Mesothelial cell of epicardium (in vitro differentiated cells): ENCODE measurements around the gene CEP350. TPM values are rescaled to one million over a fixed set of nuclear protein-coding genes. Genes with fewer than 3 reads are reported as not detected.

ENCODE experiments used
- DNase-seq, 2 experiments: peaks; one replicate each; pipeline ENCODE4 v3.0.0; 2021; ENCODE audit warnings: low spot score in 2 of 2; ENCODE audit not compliant: unreplicated experiment in 2 of 2
- H3K27ac Mint-ChIP-seq: 2 replicates; pipeline ENCODE4 v1.8.0; 2021; ENCODE audit warnings: mixed read lengths
- H3K27me3 Mint-ChIP-seq: 2 replicates; pipeline ENCODE4 v1.8.0; 2021; ENCODE audit warnings: low read depth, mixed read lengths
- H3K36me3 Mint-ChIP-seq: 2 replicates; pipeline ENCODE4 v1.8.0; 2021; ENCODE audit warnings: mixed read lengths
- H3K4me1 Mint-ChIP-seq: 2 replicates; pipeline ENCODE4 v1.8.0; 2021; ENCODE audit warnings: mixed read lengths
- H3K4me3 Mint-ChIP-seq: 2 replicates; pipeline ENCODE4 v1.8.0; 2021; ENCODE audit warnings: mild to moderate bottlenecking, moderate library complexity, mixed read lengths
- H3K9me3 Mint-ChIP-seq: 2 replicates; pipeline ENCODE4 v1.8.0; 2021; ENCODE audit warnings: mixed read lengths
- CTCF ChIP-seq: fragments of 200-600 bp; sonication (generic); IDR thresholded peaks from one replicate; pipeline ENCODE4 v1.5.0; 2021; ENCODE audit warnings: antibody characterized with exemption; ENCODE audit not compliant: unreplicated experiment
- total RNA-seq: library from RNA; stranded (reverse); gene quantifications from 3 replicates; pipeline ENCODE4 v1.2.1, GENCODE V29; 2021

CEP350 gene
- total RNA-seq, 1 donor from 2014 or later = 58.0 TPM

GRCh38 chr1:179925922-179926849, 28.4 kb upstream of the CEP350 start:
- H3K27me3 Mint-ChIP-seq = no peaks in the 10 kb centered on the region
- H3K9me3 Mint-ChIP-seq = no peaks in the 10 kb centered on the region
- H3K36me3 Mint-ChIP-seq = no peaks in the 10 kb centered on the region
- TF ChIP-seq CTCF = no peak
- DNase-seq = no peak
- no peak overlapping the region for H3K4me3 Mint-ChIP-seq
- H3K4me1 Mint-ChIP-seq = peaks cover 29% of the 10 kb centered on the region
- H3K27ac Mint-ChIP-seq = no peak overlapping the region

- Mint-ChIP-seq H3K9me3 (no peaks in the 10 kb centered on the region), H3K27me3 (no peaks in the 10 kb centered on the region), H3K27ac (no peak overlapping the region), H3K4me1 (peaks cover 23% of the 10 kb centered on the region), H3K4me3 (no peak overlapping the region), H3K36me3 (no peaks in the 10 kb centered on the region)
- no peak for DNase-seq
- TF ChIP-seq CTCF = no peak
Observed at GRCh38 chr1:179926850-179927205, 27.8 kb upstream of the CEP350 start.

- H3K4me1 Mint-ChIP-seq = peaks cover 14% of the 10 kb centered on the region
Observed at GRCh38 chr1:179929955-179930798, 24.4 kb upstream of the CEP350 start.

GRCh38 chr1:179930867-179931266, 23.7 kb upstream of the CEP350 start:
- Mint-ChIP-seq H3K9me3 (no peaks in the 10 kb centered on the region), H3K27me3 (no peaks in the 10 kb centered on the region), H3K36me3 (no peaks in the 10 kb centered on the region), H3K27ac (peak overlapping the region; percentile 92), H3K4me3 (no peak overlapping the region), H3K4me1 (peaks cover 14% of the 10 kb centered on the region)
- no peak for DNase-seq
- TF ChIP-seq CTCF = no peak

More at GRCh38 chr1:179929955-179930798, 24.4 kb upstream of the CEP350 start:
- Mint-ChIP-seq H3K9me3 (no peaks in the 10 kb centered on the region), H3K4me3 (no peak overlapping the region), H3K27me3 (no peaks in the 10 kb centered on the region), H3K27ac (peak overlapping the region; percentile 43), H3K36me3 (no peaks in the 10 kb centered on the region)
- no peak for TF ChIP-seq CTCF
- DNase-seq = no peak

- no peak for DNase-seq
- H3K27me3 Mint-ChIP-seq = no peaks in the 10 kb centered on the region
- no peak overlapping the region for H3K27ac Mint-ChIP-seq
- no peak overlapping the region for H3K4me3 Mint-ChIP-seq
- H3K9me3 Mint-ChIP-seq = no peaks in the 10 kb centered on the region
- no peaks in the 10 kb centered on the region for H3K36me3 Mint-ChIP-seq
- no peak for TF ChIP-seq CTCF
- H3K4me1 Mint-ChIP-seq = peaks cover 22% of the 10 kb centered on the region
Observed at GRCh38 chr1:179933219-179933618, 21.4 kb upstream of the CEP350 start.
